H1 (cell line): ENCODE measurements around the gene ZIC5. TPM values are rescaled to one million over a fixed set of nuclear protein-coding genes. Genes with fewer than 3 reads are reported as not detected.

Experiments used
- BACH1 ChIP-seq: IDR thresholded peaks from 2 replicates; pipeline ENCODE4 v1.6.1; 2012; ENCODE audit warnings: low read length, improper control_type of control experiment
- CHD7 ChIP-seq: fragments of 300-600 bp; sonication (generic); IDR thresholded peaks from 2 replicates; pipeline ENCODE4 v1.7.1; 2012; ENCODE audit warnings: low read length, moderate library complexity, mild to moderate bottlenecking, inconsistent platforms; ENCODE audit not compliant: insufficient replicate concordance
- EGR1 ChIP-seq: IDR thresholded peaks from 2 replicates; pipeline ENCODE4 v1.6.1; 2011; ENCODE audit warnings: low read depth, low read length, borderline replicate concordance
- HDAC2 ChIP-seq, 2 experiments: fragments of 300-600 bp in 1 of 2; sonication (generic) in 1 of 2; IDR thresholded peaks; 2 replicates each; pipeline ENCODE4 v1.6.1; 2011 to 2012; ENCODE audit warnings: low read depth in 2 of 2, low read length in 2 of 2, mild to moderate bottlenecking in 2 of 2, moderate library complexity in 2 of 2, borderline replicate concordance in 1 of 2, inconsistent platforms in 1 of 2
- HDAC6 ChIP-seq: IDR thresholded peaks from one replicate; pipeline ENCODE4 v1.7.1; 2012; ENCODE audit warnings: low read depth, mild to moderate bottlenecking, inconsistent platforms, low read length, moderate library complexity
- KDM5A ChIP-seq: fragments of 200-600 bp; IDR thresholded peaks from 2 replicates; pipeline ENCODE4 v1.7.1; 2012; ENCODE audit warnings: mild to moderate bottlenecking, low read length, inconsistent platforms, mixed read lengths
- NANOG ChIP-seq: IDR thresholded peaks from 2 replicates; pipeline ENCODE4 v1.6.1; 2011; ENCODE audit warnings: low read length, low read depth, mild to moderate bottlenecking, inconsistent platforms; ENCODE audit not compliant: insufficient read depth, poor library complexity, severe bottlenecking
- POLR2A ChIP-seq, 2 experiments: IDR thresholded peaks; 1 replicate in 1 of 2; 2 replicates in 1 of 2; pipeline ENCODE4 v1.6.1; 2011; ENCODE audit warnings: low read depth in 2 of 2, low read length in 2 of 2, mild to moderate bottlenecking in 2 of 2; ENCODE audit errors: control extremely low read depth in 1 of 2
- POLR2AphosphoS5 ChIP-seq: IDR thresholded peaks from 2 replicates; pipeline ENCODE4 v1.6.1; 2011; ENCODE audit warnings: low read depth, low read length
- polyA plus RNA-seq, 7 experiments: library from polyadenylated mRNA; depleted of rRNA in 3 of 7; stranded (reverse) in 5 of 7; unstranded in 2 of 7; fragments of >200 nt in 5 of 7; fragments of 200-250 nt in 2 of 7; gene quantifications; 1 replicate in 5 of 7; 2 replicates in 1 of 7; 4 replicates in 1 of 7; pipeline versions ENCODE4 v1.2.1 to v1.2.3, GENCODE V29; 2011 to 2013; ENCODE audit warnings: missing spikeins in 2 of 7, mixed read lengths in 2 of 7
- total RNA-seq: library from RNA; stranded (reverse); fragmentation: NEBNext Ultra II Directional; extraction: Animal tissue kit (Norgen Biotek cat#: 25700); gene quantifications from 2 replicates; pipeline ENCODE4 v1.2.1, GENCODE V29; 2021

ZIC5 gene
- total and polyA plus RNA-seq, 2 of the 8 experiments (the other 6 are each of a cell fraction or from before 2014, with no cell fraction given): 14.2 to 52.7 TPM

GRCh38 chr13:99974296-99974938, 2.9 kb upstream of the ZIC5 start (continued):
- TF ChIP-seq HDAC2 (IDR thresholded peaks at IDR 0.05; ENCODE audit: borderline replicate concordance in 1 of 2, low read depth in 2 of 2, low read length in 2 of 2) (no peak), POLR2AphosphoS5 (no peak), POLR2A (IDR thresholded peaks at IDR 0.05; ENCODE audit: control extremely low read depth in 1 of 2, low read depth in 2 of 2, low read length in 2 of 2) (no peak), EGR1 (no peak), KDM5A (no peak), NANOG (peak; percentile 58), CHD7 (peak; percentile 32), HDAC6 (no peak), BACH1 (0 out of 2 replicates have a peak, but pooled peaks have one; percentile 9)
